GM21367 (cell line): ENCODE results near the gene ZNF606.
"Not testable (repeated sequence)": the region's sequence is repeated elsewhere in the genome, so short reads cannot be mapped to it uniquely, and the experiment has no call there.

ENCODE experiments used
- ATAC-seq: cut with Tn5 transposase; IDR thresholded peaks from one replicate; pipeline ENCODE4 v1.9.1; 2021; ENCODE audit not compliant: unreplicated experiment

The ZNF606 gene

DNA sequence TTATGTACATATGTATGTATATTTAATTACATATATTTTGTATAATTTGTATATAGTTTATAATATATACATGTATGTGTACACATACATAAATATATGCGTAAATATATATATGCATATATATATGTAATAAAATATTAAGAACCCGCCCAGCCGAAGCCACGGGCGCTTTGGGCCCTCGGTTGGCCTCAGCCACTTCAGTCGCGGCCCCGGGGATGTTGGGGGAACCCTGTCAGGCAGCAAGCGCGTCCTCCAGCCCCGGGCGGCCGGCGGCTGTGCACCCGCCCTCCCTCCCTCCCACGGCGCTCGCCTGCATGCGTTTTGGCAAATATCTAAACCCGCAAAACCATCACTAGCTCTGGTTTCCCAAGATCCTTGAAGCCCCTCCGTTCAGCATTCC lies 7.9 kb upstream of the ZNF606 start:
- no peak for ATAC-seq

- no peak for ATAC-seq
Observed at GRCh38 chr19:58009666-58010301, 7.2 kb upstream of the ZNF606 start.

- ATAC-seq: no peak
Observed at GRCh38 chr19:58009301-58009665, 6.7 kb upstream of the ZNF606 start.

- ATAC-seq: not testable (repeated sequence)
Observed at GRCh38 chr19:58008877-58009276, 6.3 kb upstream of the ZNF606 start.

DNA sequence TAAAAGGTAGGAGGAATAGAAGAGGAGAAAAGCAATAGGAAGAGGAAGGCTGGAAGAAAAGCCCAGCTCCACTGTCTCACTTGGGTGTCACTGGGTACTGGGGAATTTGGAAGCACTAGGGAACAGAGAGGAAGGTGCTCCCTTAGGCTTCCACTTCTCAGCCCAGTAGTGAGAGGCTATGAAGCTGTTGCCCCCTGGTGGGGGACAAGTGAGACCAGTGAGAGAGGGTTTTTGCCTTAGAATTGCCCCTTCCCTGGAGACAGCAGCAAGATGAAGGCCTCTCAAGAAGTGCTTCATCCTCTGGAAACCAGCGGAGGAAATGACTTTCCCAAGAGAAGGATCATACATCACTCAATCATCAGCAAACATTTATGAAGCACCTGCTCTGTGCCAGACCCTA lies 4.7 kb upstream of the ZNF606 start:
- no peak for ATAC-seq

DNA sequence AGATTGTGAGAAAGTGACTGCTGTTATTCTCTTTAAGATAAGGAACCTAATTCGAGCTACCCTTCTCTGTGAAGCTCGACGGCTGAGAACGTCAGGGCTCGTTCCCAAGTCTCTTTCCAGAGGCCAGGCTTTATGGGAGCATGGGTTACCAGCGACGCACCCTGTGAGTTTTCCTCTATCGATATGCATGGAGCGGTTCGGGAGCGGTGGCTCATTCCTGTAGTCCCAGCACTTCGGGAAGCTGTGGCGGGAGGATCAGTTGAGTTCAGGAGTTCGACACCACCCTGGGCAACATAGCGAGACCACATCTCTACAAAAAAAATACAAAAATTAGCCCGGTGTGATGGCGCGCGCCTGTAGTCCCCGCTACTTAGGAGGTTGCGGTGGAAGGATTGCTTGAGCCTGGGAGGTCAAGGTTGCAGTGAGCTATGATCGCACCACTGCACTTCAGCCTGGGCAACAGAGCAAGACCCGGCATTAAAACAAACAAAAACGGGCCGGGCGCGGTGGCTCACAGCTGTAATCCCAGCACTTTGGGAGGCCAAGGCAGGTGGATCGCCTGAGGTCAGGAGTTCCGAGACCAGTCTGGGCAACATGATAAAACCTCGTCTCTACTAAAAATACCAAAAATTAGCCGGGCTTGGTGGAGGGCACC lies 681 bp upstream of the ZNF606 start:
- no peak for ATAC-seq

GRCh38 chr19:58001895-58002369 lies 688 bp downstream of the ZNF606 start:
- ATAC-seq: no peak

DNA sequence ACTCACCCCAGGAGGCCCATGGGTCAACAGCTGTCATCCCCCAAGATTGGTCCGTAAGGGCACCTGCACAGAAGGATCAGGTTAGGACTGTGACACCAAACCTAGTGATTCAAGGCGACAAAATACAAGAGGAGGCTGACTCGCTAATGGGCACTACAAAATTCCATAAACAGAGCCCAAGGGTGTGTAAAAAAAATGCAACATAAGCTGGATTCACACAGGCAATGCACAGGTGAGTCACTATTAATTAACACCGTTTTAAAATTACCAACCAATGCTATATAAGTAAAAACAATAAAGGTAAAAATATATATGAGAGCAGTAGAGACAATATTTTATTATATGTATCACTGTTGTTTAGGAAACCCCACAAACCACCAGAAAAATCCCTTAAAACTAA lies 1.9 kb downstream of the ZNF606 start:
- no peak for ATAC-seq

DNA sequence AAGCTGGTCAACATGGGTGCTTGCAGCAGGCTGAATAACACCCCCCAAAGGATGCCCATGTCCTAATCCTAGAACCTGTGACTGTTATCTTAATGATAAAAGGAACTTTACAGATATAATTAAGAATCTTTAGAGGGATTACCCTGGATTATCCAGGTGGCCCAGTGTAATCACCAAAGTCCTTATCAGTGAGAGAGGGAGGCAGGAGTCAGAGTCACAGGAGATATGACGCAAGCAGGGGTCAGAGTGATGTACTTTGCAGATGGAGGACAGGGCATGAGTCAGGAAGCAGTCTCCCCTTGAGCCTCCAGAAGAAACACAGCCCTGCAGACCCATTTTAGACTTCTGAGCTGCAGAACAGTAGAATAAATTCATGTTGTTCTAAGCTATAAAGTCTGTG lies 9.8 kb downstream of the ZNF606 start:
- ATAC-seq: no peak

- ATAC-seq: no peak
Observed at GRCh38 chr19:57978586-57979289, 23.9 kb downstream of the ZNF606 start.

DNA sequence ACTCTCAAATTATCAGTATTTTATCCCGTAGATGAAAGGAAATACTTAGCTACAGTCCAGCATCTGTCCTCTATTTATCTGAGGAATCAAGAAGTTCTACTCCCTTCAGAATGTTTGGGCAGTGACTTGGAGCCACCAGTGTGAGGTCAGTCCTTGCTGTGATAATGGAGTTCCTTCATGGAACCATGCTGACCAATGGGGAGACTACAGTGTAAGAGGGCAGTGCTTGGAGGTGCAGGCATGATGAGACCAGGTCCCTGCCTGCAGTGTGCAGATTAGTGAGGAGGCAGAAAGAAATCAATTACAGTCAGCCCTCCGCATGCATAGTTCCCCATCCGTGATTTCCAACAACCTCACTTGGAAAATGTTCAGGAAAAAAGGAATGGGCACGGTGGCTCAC lies 28.2 kb downstream of the ZNF606 start, which contains the start of gene C19orf18:
TSS of gene C19orf18 (minus strand) at position 101 of the 400 bp plus-strand sequence. CDS start 102 bp downstream, outside the sequence.
- no peak for ATAC-seq

GRCh38 chr19:57964761-57965160 lies 37.9 kb downstream of the ZNF606 start:
- ATAC-seq: no peak

GRCh38 chr19:57961785-57962184 lies 40.8 kb downstream of the ZNF606 start:
- ATAC-seq: no peak

DNA sequence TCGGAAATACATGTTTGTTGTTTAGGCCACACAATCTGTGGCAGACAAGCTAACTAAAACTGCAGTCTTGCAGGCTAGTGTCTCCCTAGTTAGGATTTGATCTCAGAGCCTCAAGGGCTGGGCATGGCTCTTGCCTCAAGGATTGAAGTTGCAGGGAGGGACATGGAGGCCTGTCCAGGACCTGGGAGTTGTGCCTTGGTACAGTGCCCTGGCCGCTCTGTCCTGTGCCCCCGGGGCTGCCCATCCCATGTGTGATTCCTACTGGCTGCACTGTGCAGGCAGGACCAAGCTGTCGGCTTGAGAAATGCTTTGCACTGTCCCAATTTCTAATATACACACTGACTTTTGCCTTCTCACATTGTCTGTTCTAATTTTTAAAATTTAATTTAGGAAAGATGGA lies 47.6 kb downstream of the ZNF606 start:
- no peak for ATAC-seq

- no peak for ATAC-seq
Observed at GRCh38 chr19:57949702-57950101, 52.9 kb downstream of the ZNF606 start.

GRCh38 chr19:57949296-57949695 lies 53.3 kb downstream of the ZNF606 start:
- ATAC-seq: no peak

GRCh38 chr19:57947419-57948134 lies 55.0 kb downstream of the ZNF606 start, which contains the start of gene ZNF256:
TSS of gene ZNF256 (minus strand) at chr19:57947706. CDS start at chr19:57947474, 232 bp downstream.
- ATAC-seq: peak; percentile 72

- ATAC-seq: no peak
Observed at GRCh38 chr19:57947088-57947418, 55.6 kb downstream of the ZNF606 start.

DNA sequence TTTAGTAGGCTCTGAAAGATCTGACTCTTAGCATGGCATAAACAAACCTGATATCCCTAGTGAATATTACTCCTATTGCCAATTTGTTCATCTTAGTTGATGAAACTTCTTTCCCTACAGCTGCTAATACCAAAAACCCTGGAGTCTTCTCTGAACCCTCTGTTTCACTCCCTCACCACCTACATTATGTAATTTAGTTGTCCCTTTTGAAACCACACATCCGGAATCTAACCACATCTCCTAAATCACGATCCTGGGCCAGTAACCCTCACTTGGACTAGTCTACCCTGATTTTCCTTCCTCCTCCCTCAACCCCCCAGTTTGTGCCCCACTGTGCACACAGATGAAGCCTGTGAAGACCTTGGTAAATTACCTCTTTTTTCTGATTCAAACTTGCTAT lies 56.3 kb downstream of the ZNF606 start:
- no peak for ATAC-seq

GRCh38 chr19:57941593-57941992 lies 61.0 kb downstream of the ZNF606 start:
- ATAC-seq: no peak

DNA sequence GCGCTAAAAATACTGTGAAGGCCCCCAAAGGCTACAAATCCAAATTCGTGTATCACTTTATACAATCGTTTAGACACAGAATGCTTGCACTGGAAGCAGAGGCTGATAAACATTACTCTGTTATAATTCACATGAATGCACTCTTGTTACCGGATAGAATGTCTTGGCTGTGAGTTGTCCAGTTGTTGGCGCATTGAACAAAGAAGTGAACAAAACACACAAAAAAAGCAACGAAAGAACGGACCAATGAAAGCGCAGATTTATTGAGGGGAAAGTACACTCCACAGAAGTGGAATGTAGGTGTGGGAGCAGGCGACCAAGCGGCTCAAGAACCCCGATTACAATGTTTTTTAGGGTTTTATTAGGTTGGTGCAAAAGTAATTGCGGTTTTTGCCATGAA lies 66.9 kb downstream of the ZNF606 start:
- no peak for ATAC-seq
